Measurements from ENCODE around the gene SCN9A.

- TF ChIP-seq CTCF (conservative IDR thresholded peaks at IDR 0.05) (no peak), EZH2 (IDR thresholded peaks at IDR 0.05; ENCODE audit: low read depth) (no peak)
Measured at GRCh38 chr2:166411473-166412230, 35.9 kb upstream of the SCN9A start.

Data from PC-9 (cell line).